WTC11 (cell line): ENCODE data around the gene TRIM4. TPM values are rescaled to one million over a fixed set of nuclear protein-coding genes. Genes with fewer than 3 reads are reported as not detected.

Experiments
- ATAC-seq: fragments of 200-7000 bp; cut with Tn5 transposase; 2 replicates; pipeline ENCODE4 v1.10.0; 2021; ENCODE audit warnings: mild to moderate bottlenecking, moderate library complexity
- CTCF ChIA-PET: fragments of 300-600 bp; sonication (Branson Sonifier 250); formaldehyde crosslinking; loops from one replicate; lab custom pipeline; 2021; ENCODE audit warnings: antibody characterized with exemption; lab: Charles Lee
- POLR2A ChIA-PET: fragments of 350-600 bp; sonication (Branson Sonifier 250); formaldehyde crosslinking; loops from one replicate; lab custom pipeline; 2021; ENCODE audit warnings: antibody characterized with exemption; lab: Charles Lee
- DNase-seq: peaks from one replicate; pipeline ENCODE4 v3.0.0; 2021; ENCODE audit warnings: low spot score
- H3K27ac Mint-ChIP-seq: 2 replicates; pipeline ENCODE4 v1.8.0; 2021; ENCODE audit warnings: mixed read lengths
- H3K27me3 Mint-ChIP-seq: 2 replicates; pipeline ENCODE4 v1.8.0; 2021; ENCODE audit warnings: low read depth, mild to moderate bottlenecking, moderate library complexity, mixed read lengths
- H3K36me3 Mint-ChIP-seq: 2 replicates; pipeline ENCODE4 v1.8.0; 2021; ENCODE audit warnings: mixed read lengths
- H3K4me1 Mint-ChIP-seq: 2 replicates; pipeline ENCODE4 v1.8.0; 2022; ENCODE audit warnings: mixed read lengths
- H3K4me3 Mint-ChIP-seq: 2 replicates; pipeline ENCODE4 v1.8.0; 2021; ENCODE audit warnings: mild to moderate bottlenecking, moderate library complexity, mixed read lengths
- H3K9me3 Mint-ChIP-seq: 2 replicates; pipeline ENCODE4 v1.8.0; 2021; ENCODE audit warnings: mixed read lengths
- AR ChIP-seq: fragments of 250-450 bp; sonication (Bioruptor Pico); IDR thresholded peaks from 2 replicates; pipeline ENCODE4 v1.9.0; 2021; ENCODE audit warnings: mild to moderate bottlenecking
- ELF4 ChIP-seq: sonication (generic); formaldehyde crosslinking; IDR thresholded peaks from 2 replicates; pipeline ENCODE4 v1.8.1; 2022; ENCODE audit warnings: low read depth, mild to moderate bottlenecking, moderate library complexity, missing genetic modification reagents
- ERG ChIP-seq: fragments of 250-450 bp; sonication (Bioruptor Pico); IDR thresholded peaks from 2 replicates; pipeline ENCODE4 v1.8.0; 2021; ENCODE audit warnings: mild to moderate bottlenecking
- ETV6 ChIP-seq: sonication (generic); formaldehyde crosslinking; IDR thresholded peaks from 2 replicates; pipeline ENCODE4 v1.8.1; 2022; ENCODE audit warnings: mild to moderate bottlenecking, missing genetic modification reagents
- GABPB1 ChIP-seq: sonication (generic); formaldehyde crosslinking; IDR thresholded peaks from 2 replicates; pipeline ENCODE4 v1.8.1; 2023; ENCODE audit warnings: mild to moderate bottlenecking, missing genetic modification reagents
- GTF2I ChIP-seq: fragments of 250-450 bp; sonication (Bioruptor Pico); conservative IDR thresholded peaks from 2 replicates; pipeline ENCODE4 v1.4.0; 2021; ENCODE audit warnings: mild to moderate bottlenecking
- JUN ChIP-seq: sonication (generic); formaldehyde crosslinking; IDR thresholded peaks from 2 replicates; pipeline ENCODE4 v1.8.0; 2023; ENCODE audit warnings: mild to moderate bottlenecking, missing genetic modification reagents
- NFYB ChIP-seq: sonication (generic); formaldehyde crosslinking; conservative IDR thresholded peaks from 2 replicates; pipeline ENCODE4 v1.8.0; 2022; ENCODE audit warnings: low read depth, missing genetic modification reagents
- TEAD1 ChIP-seq: sonication (generic); formaldehyde crosslinking; IDR thresholded peaks from 2 replicates; pipeline ENCODE4 v1.8.0; 2022; ENCODE audit warnings: mild to moderate bottlenecking, missing genetic modification reagents
- TP53 ChIP-seq: sonication (generic); formaldehyde crosslinking; IDR thresholded peaks from 2 replicates; pipeline ENCODE4 v1.8.1; 2023; ENCODE audit warnings: mild to moderate bottlenecking, missing genetic modification reagents
- ZNF416 ChIP-seq: fragments of 250-450 bp; sonication (Bioruptor Pico); IDR thresholded peaks from 2 replicates; pipeline ENCODE4 v1.9.0; 2021; ENCODE audit warnings: mild to moderate bottlenecking, inconsistent platforms
- ZNF671 ChIP-seq: fragments of 250-450 bp; sonication (Bioruptor Pico); IDR thresholded peaks from 2 replicates; pipeline ENCODE4 v1.8.0; 2021; ENCODE audit warnings: mild to moderate bottlenecking
- total RNA-seq: library from RNA; stranded (reverse); gene quantifications from 3 replicates; pipeline ENCODE4 v1.2.3, GENCODE V29; 2021

TRIM4 gene
- total RNA-seq, 1 experiment from 2014 or later, result 6.6 TPM

GRCh38 chr7:99843808-99844207 is 75.5 kb downstream of the TRIM4 start:
- peak; percentile 53; the same call in 1 of the 2 replicates for TF ChIP-seq GABPB1 (CRISPR knock-in tag)
- TF ChIP-seq TP53 (CRISPR knock-in tag), result no peak
- H3K27me3 Mint-ChIP-seq, result no peaks in the 10 kb centered on the region
- peaks cover 56% of the 10 kb centered on the region for H3K4me1 Mint-ChIP-seq
- DNase-seq, result no peak
- no peak overlapping the region for H3K4me3 Mint-ChIP-seq
- peak overlapping the region; percentile 85; the same call in 1 of the 2 replicates for H3K27ac Mint-ChIP-seq
- CTCF ChIA-PET, result no interaction called here
- ATAC-seq, result no peak
- no peaks in the 10 kb centered on the region for H3K9me3 Mint-ChIP-seq
- no peaks in the 10 kb centered on the region for H3K36me3 Mint-ChIP-seq
- POLR2A ChIA-PET, result no interaction called here

GRCh38 chr7:99842926-99843325 is 76.4 kb downstream of the TRIM4 start:
- Mint-ChIP-seq H3K4me1 (peaks cover 65% of the 10 kb centered on the region), H3K4me3 (peak overlapping the region; percentile 24; the same call in 1 of the 2 replicates), H3K36me3 (no peaks in the 10 kb centered on the region), H3K9me3 (no peaks in the 10 kb centered on the region), H3K27ac (peak overlapping the region; percentile 89), H3K27me3 (no peaks in the 10 kb centered on the region)
- ATAC-seq (no peak), DNase-seq (no peak)
- ChIA-PET CTCF (no interaction called here), POLR2A (no interaction called here)
- TF ChIP-seq AR (CRISPR knock-in tag) (no peak), GABPB1 (CRISPR knock-in tag) (no peak), ETV6 (CRISPR knock-in tag) (no peak), ELF4 (CRISPR knock-in tag) (no peak), ERG (no peak), ZNF416 (CRISPR knock-in tag) (no peak), ZNF671 (no peak), GTF2I (CRISPR knock-in tag) (no peak), TEAD1 (no peak), NFYB (CRISPR knock-in tag) (no peak), JUN (CRISPR knock-in tag) (no peak)

Other genes with a start within 250 kb of the TRIM4 start
- gene CYP3A5, start 239.5 kb downstream of the TRIM4 start, total RNA-seq, result 0.39 to 0.78 TPM (median 0.76 TPM) in 3 replicates
- not detected in 3 replicates for gene CYP3A7, start 184.3 kb downstream of the TRIM4 start, total RNA-seq
- gene CYP3A4, start 135.3 kb downstream of the TRIM4 start, total RNA-seq, result 0.32 to 0.50 TPM (median 0.33 TPM) in 3 replicates
- not detected in 3 replicates for gene CYP3A43, start 91.5 kb downstream of the TRIM4 start, total RNA-seq
- 0.15 TPM in 1 of 3 replicates, not detected in the others for gene OR2AE1, start 42.5 kb downstream of the TRIM4 start, total RNA-seq
- gene GJC3, start 10.1 kb upstream of the TRIM4 start, total RNA-seq, result 2.9 to 3.7 TPM (median 3.4 TPM) in 3 replicates
- 1.6 to 2.7 TPM (median 1.8 TPM) in 3 replicates for gene AZGP1, start 56.5 kb upstream of the TRIM4 start, total RNA-seq
- 46.6 to 51.8 TPM (median 47.6 TPM) in 3 replicates for gene ZKSCAN1, start 96.1 kb upstream of the TRIM4 start, total RNA-seq
- 25.5 to 27.2 TPM (median 26.2 TPM) in 3 replicates for gene ZSCAN21, start 130.2 kb upstream of the TRIM4 start, total RNA-seq
- 38.1 to 48.3 TPM (median 39.1 TPM) in 3 replicates for gene ZNF3, start 162.2 kb upstream of the TRIM4 start, total RNA-seq
- 118 to 124 TPM (median 119 TPM) in 3 replicates for gene COPS6, start 169.4 kb upstream of the TRIM4 start, total RNA-seq
- 306 to 351 TPM (median 315 TPM) in 3 replicates for gene MCM7, start 181.9 kb upstream of the TRIM4 start, total RNA-seq
- gene AP4M1, start 182.1 kb upstream of the TRIM4 start, total RNA-seq, result 16.9 to 18.0 TPM (median 17.4 TPM) in 3 replicates
- gene TAF6, start 199.8 kb upstream of the TRIM4 start, total RNA-seq, result 121 to 132 TPM (median 122 TPM) in 3 replicates
- gene CNPY4, start 200.1 kb upstream of the TRIM4 start, total RNA-seq, result 14.3 to 15.1 TPM (median 14.6 TPM) in 3 replicates
- 3.0 to 3.5 TPM (median 3.0 TPM) in 3 replicates for gene MBLAC1, start 207.4 kb upstream of the TRIM4 start, total RNA-seq
- gene LAMTOR4, start 229.4 kb upstream of the TRIM4 start, total RNA-seq, result 199 to 235 TPM (median 227 TPM) in 3 replicates
- 25.0 to 28.0 TPM (median 25.1 TPM) in 3 replicates for gene TRAPPC14, start 239.2 kb upstream of the TRIM4 start, total RNA-seq
- 8.1 to 10.3 TPM (median 8.9 TPM) in 3 replicates for gene GAL3ST4, start 249.1 kb upstream of the TRIM4 start, total RNA-seq